Activated effector memory CD4-positive, alpha-beta T cell treated with Interleukin-2 at 50 U/mL for 16 hours (primary cell): Measurements from ENCODE around the gene RBM15.
A peak's percentile ranks its signal among the peaks of the same experiment; 100 is the strongest.

Experiments used
- DNase-seq: peaks from one replicate; pipeline ENCODE4 v3.0.0-alpha.2; 2020

The RBM15 gene

GRCh38 chr1:110321846-110322245, 17.3 kb upstream of the RBM15 start:
- no peak for DNase-seq

- no peak for DNase-seq
Observed at GRCh38 chr1:110324667-110325066, 14.5 kb upstream of the RBM15 start.

- no peak for DNase-seq
Observed at GRCh38 chr1:110326826-110327225, 12.4 kb upstream of the RBM15 start.

GRCh38 chr1:110328274-110328673, 10.9 kb upstream of the RBM15 start:
- no peak for DNase-seq

- DNase-seq = no peak
Observed at GRCh38 chr1:110328700-110329099, 10.5 kb upstream of the RBM15 start.

GRCh38 chr1:110335265-110335664, 3.9 kb upstream of the RBM15 start:
- no peak for DNase-seq

- no peak for DNase-seq
Observed at GRCh38 chr1:110336300-110337039, 2.7 kb upstream of the RBM15 start.

- peak; percentile 28 for DNase-seq
Observed at GRCh38 chr1:110337704-110338308, 1.4 kb upstream of the RBM15 start.

- peak; percentile 90 for DNase-seq
Observed at GRCh38 chr1:110338309-110338885, 780 bp upstream of the RBM15 start.

GRCh38 chr1:110339407-110340206, 430 bp downstream of the RBM15 start:
- DNase-seq = no peak

- DNase-seq = no peak
Observed at GRCh38 chr1:110340207-110340468, 961 bp downstream of the RBM15 start.

GRCh38 chr1:110341146-110341871, 2.1 kb downstream of the RBM15 start:
- no peak for DNase-seq

GRCh38 chr1:110341872-110342331, 2.7 kb downstream of the RBM15 start:
- no peak for DNase-seq

- DNase-seq = no peak
Observed at GRCh38 chr1:110343249-110343648, 4.1 kb downstream of the RBM15 start.

- DNase-seq = no peak
Observed at GRCh38 chr1:110344152-110344551, 5.0 kb downstream of the RBM15 start.

- DNase-seq = no peak
Observed at GRCh38 chr1:110345480-110345879, 6.3 kb downstream of the RBM15 start.

- no peak for DNase-seq
Observed at GRCh38 chr1:110346690-110347089, 7.5 kb downstream of the RBM15 start.

GRCh38 chr1:110347182-110347893, 8.2 kb downstream of the RBM15 start:
- no peak for DNase-seq

GRCh38 chr1:110348050-110348449, 8.9 kb downstream of the RBM15 start:
- no peak for DNase-seq

- DNase-seq = no peak
Observed at GRCh38 chr1:110348771-110349170, 9.6 kb downstream of the RBM15 start.

- no peak for DNase-seq
Observed at GRCh38 chr1:110350360-110350759, 11.2 kb downstream of the RBM15 start.

GRCh38 chr1:110355321-110355720, 16.1 kb downstream of the RBM15 start:
- DNase-seq = no peak
